SK-N-SH (cell line): ENCODE measurements around the gene SUPT4H1. TPM values are rescaled to one million over a fixed set of nuclear protein-coding genes. Genes with fewer than 3 reads are reported as not detected.
A peak's percentile ranks its signal among the peaks of the same experiment; 100 is the strongest.

Experiments
- CTCF ChIA-PET: fragments of 300-600, 350-600 bp; formaldehyde crosslinking; extraction: SDS; loops from one replicate; lab custom pipeline; 2021; lab: Yijun Ruan, JAX
- POLR2A ChIA-PET: fragments of 350-600 bp; sonication (Branson Sonifier 250); formaldehyde crosslinking; extraction: SDS; loops from one replicate; lab custom pipeline; 2020; ENCODE audit warnings: antibody characterized with exemption, inconsistent platforms; lab: Yijun Ruan, JAX
- DNase-seq: peaks from one replicate; pipeline ENCODE4 v3.0.0; 2012
- H2AFZ ChIP-seq: fragments of 200-600 bp; sonication (generic); 2 replicates; pipeline ENCODE4 v1.8.1; 2016; ENCODE audit warnings: antibody characterized with exemption, mild to moderate bottlenecking, low read depth
- H3F3A ChIP-seq: fragments of 200-600 bp; sonication (generic); replicated peaks from 2 replicates; pipeline ENCODE3; 2016; ENCODE audit warnings: antibody characterized with exemption, mild to moderate bottlenecking; ENCODE audit not compliant: insufficient read depth
- H3K27ac ChIP-seq, 2 experiments: fragments of 200-500 bp in 1 of 2; fragments of 200-600 bp in 1 of 2; sonication (Bioruptor generic) in 1 of 2; sonication (generic), shearing (Covaris generic) in 1 of 2; 2 replicates each; pipeline versions ENCODE4 v1.5.1 to v1.6.1; 2014 to 2016; ENCODE audit warnings: low read depth in 2 of 2, inconsistent platforms in 1 of 2, low read length in 1 of 2, mild to moderate bottlenecking in 1 of 2, mixed read lengths in 1 of 2
- H3K27me3 ChIP-seq: fragments of 200-600 bp; sonication (generic), shearing (Covaris generic); 2 replicates; pipeline ENCODE4 v1.6.1; 2016; ENCODE audit warnings: mixed run types; ENCODE audit not compliant: insufficient read depth
- H3K36me3 ChIP-seq, 2 experiments: fragments of 200-500 bp in 1 of 2; fragments of 200-600 bp in 1 of 2; sonication (Bioruptor generic) in 1 of 2; sonication (generic) in 1 of 2; replicated peaks in 1 of 2; 2 replicates each; pipeline versions ENCODE3 to v1.5.1; 2014 to 2016; ENCODE audit warnings: low read length in 1 of 2, mild to moderate bottlenecking in 1 of 2; ENCODE audit not compliant: insufficient read depth in 2 of 2, control insufficient read depth in 1 of 2
- H3K4me1 ChIP-seq, 2 experiments: fragments of 200-500 bp in 1 of 2; fragments of 200-600 bp in 1 of 2; sonication (Bioruptor generic) in 1 of 2; sonication (generic), shearing (Covaris generic) in 1 of 2; 2 replicates each; pipeline versions ENCODE4 v1.5.1 to v1.6.1; 2014 to 2016; ENCODE audit warnings: low read depth in 1 of 2, low read length in 1 of 2, mixed run types in 1 of 2; ENCODE audit not compliant: insufficient read depth in 2 of 2, control insufficient read depth in 1 of 2
- H3K4me2 ChIP-seq: fragments of 200-600 bp; sonication (generic), shearing (Covaris generic); 2 replicates; pipeline ENCODE4 v1.6.1; 2017; ENCODE audit warnings: mixed run types
- H3K4me3 ChIP-seq, 2 experiments: fragments of 200-500 bp in 1 of 2; fragments of 200-600 bp in 1 of 2; sonication (Bioruptor generic) in 1 of 2; sonication (generic), shearing (Covaris generic) in 1 of 2; 2 replicates each; pipeline versions ENCODE4 v1.5.1 to v1.8.1; 2014 to 2016; ENCODE audit warnings: low read depth in 2 of 2, inconsistent platforms in 1 of 2, low read length in 1 of 2, mild to moderate bottlenecking in 1 of 2, mixed read lengths in 1 of 2, moderate library complexity in 1 of 2
- H3K79me2 ChIP-seq: fragments of 200-600 bp; sonication (generic); 2 replicates; pipeline ENCODE4 v1.8.1; 2017; ENCODE audit warnings: mild to moderate bottlenecking; ENCODE audit not compliant: insufficient read depth
- H3K9ac ChIP-seq: fragments of 200-600 bp; sonication (generic); 2 replicates; pipeline ENCODE4 v1.6.1; 2017; ENCODE audit warnings: mixed run types
- H3K9me2 ChIP-seq: fragments of 200-600 bp; sonication (generic); 2 replicates; pipeline ENCODE4 v1.6.1; 2017; ENCODE audit warnings: mixed run types
- H3K9me3 ChIP-seq: fragments of 200-600 bp; sonication (generic); 2 replicates; pipeline ENCODE4 v1.6.1; 2017; ENCODE audit warnings: mixed run types, mild to moderate bottlenecking, moderate library complexity
- H4K20me1 ChIP-seq: fragments of 200-600 bp; sonication (generic); 2 replicates; pipeline ENCODE4 v1.6.1; 2017; ENCODE audit warnings: mild to moderate bottlenecking, mixed run types; ENCODE audit not compliant: insufficient read depth
- CTCF ChIP-seq: fragments of 200-600 bp; sonication (generic); IDR thresholded peaks from 2 replicates; pipeline ENCODE4 v1.6.1; 2017; ENCODE audit warnings: antibody characterized with exemption, mild to moderate bottlenecking, moderate library complexity
- EP300 ChIP-seq, 2 experiments: IDR thresholded peaks; 2 replicates each; pipeline versions ENCODE4 v1.4.0 to v1.6.1; 2012; ENCODE audit warnings: borderline replicate concordance in 1 of 2, low read depth in 1 of 2, low read length in 1 of 2
- EZH2phosphoT487 ChIP-seq: fragments of 200-600 bp; sonication (generic); IDR thresholded peaks from 2 replicates; pipeline ENCODE4 v1.6.1; 2017; ENCODE audit warnings: low read depth, mixed run types, mild to moderate bottlenecking, antibody characterized with exemption, moderate library complexity, borderline replicate concordance
- FOSL2 ChIP-seq: IDR thresholded peaks from 2 replicates; pipeline ENCODE4 v1.4.0; 2012; ENCODE audit warnings: low read depth, mild to moderate bottlenecking, moderate library complexity, borderline replicate concordance
- FOXM1 ChIP-seq: IDR thresholded peaks from 2 replicates; pipeline ENCODE4 v1.4.0; 2012; ENCODE audit warnings: low read depth, mild to moderate bottlenecking
- GATA2 ChIP-seq: sonication (generic); formaldehyde crosslinking; IDR thresholded peaks from 2 replicates; pipeline ENCODE4 v1.5.0; 2020; ENCODE audit warnings: mild to moderate bottlenecking, missing genetic modification reagents
- REST ChIP-seq: IDR thresholded peaks from 2 replicates; pipeline ENCODE4 v1.6.1; 2012; ENCODE audit warnings: mild to moderate bottlenecking, low read depth, low read length, moderate library complexity
- SIN3A ChIP-seq: IDR thresholded peaks from 2 replicates; pipeline ENCODE4 v1.6.1; 2012; ENCODE audit warnings: low read depth, mild to moderate bottlenecking, low read length, moderate library complexity, borderline replicate concordance
- TEAD4 ChIP-seq: IDR thresholded peaks from 2 replicates; pipeline ENCODE4 v1.4.0; 2012; ENCODE audit warnings: mild to moderate bottlenecking, borderline replicate concordance; ENCODE audit not compliant: insufficient read depth
- YY1 ChIP-seq: IDR thresholded peaks from 2 replicates; pipeline ENCODE4 v1.4.0; 2012; ENCODE audit warnings: low read depth, mild to moderate bottlenecking
- ZBTB33 ChIP-seq: IDR thresholded peaks from 2 replicates; pipeline ENCODE4 v1.4.0; 2012; ENCODE audit warnings: low read depth, borderline replicate concordance
- WGBS: methylation state at CpG from one replicate; pipeline ENCODE4 v1.1.6; 2017; ENCODE audit warnings: low lambda C conversion rate; 5-methylcytosine and 5-hydroxymethylcytosine counted together
- polyA plus RNA-seq, 3 experiments: library from polyadenylated mRNA; depleted of rRNA; stranded (reverse); fragments of >200 nt; gene quantifications; 2 replicates each; pipeline ENCODE4 v1.2.3, GENCODE V29; 2012
- TF ChIP-seq, protein P1 (sequence below): IDR thresholded peaks from 2 replicates; pipeline ENCODE4 v1.4.0; 2012; ENCODE audit warnings: low read depth, borderline replicate concordance

The SUPT4H1 gene
- polyA plus RNA-seq, 1 of the 3 experiments (the other 2 are of a cell fraction): 165 TPM

DNA sequence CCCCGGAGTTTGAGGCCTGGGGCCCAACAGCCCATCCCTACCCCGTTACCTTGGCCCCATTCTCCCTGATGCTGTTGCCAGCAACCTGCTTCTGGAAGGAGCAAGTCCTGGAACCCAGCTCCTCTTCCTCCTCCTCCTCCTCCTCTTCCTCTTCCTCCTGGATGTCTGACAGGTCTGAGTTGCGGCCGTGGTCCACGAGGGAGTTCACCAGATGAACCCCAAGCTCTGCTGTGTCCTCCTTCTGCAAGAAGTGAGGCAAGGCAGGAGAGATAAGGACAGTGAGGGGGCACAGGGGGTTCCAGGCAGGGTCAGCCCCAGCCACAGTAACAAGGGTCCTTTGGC is 42.1 kb downstream of the SUPT4H1 start:
- CTCF ChIA-PET: interaction anchor here (2.2 to 3.0 kb wide), 3 partner anchors 8 to 138 kb away, joined by 9 to 16 read pairs (median 15); partner anchors contain the start of gene RNF43
- Histone ChIP-seq H3K9me3 (no peaks in the 10 kb centered on the region), H3F3A (no peaks in the 10 kb centered on the region), H3K36me3 (no peaks in the 10 kb centered on the region), H3K79me2 (no peaks in the 10 kb centered on the region), H3K9ac (no peak overlapping the region), H3K27ac (no peak overlapping the region), H2AFZ (no peak overlapping the region), H4K20me1 (no peaks in the 10 kb centered on the region), H3K9me2 (no peaks in the 10 kb centered on the region), H3K4me1 (no peaks in the 10 kb centered on the region), H3K4me2 (no peak overlapping the region), H3K4me3 (no peak overlapping the region), H3K27me3 (no peaks in the 10 kb centered on the region)
- WGBS: 39% methylated on average over 5 of the region's 5 CpGs
- POLR2A ChIA-PET: no interaction called here
- peak; percentile 27 for DNase-seq
- TF ChIP-seq FOXM1 (no peak), CTCF (no peak), YY1 (no peak), EZH2phosphoT487 (no peak)

- no peak overlapping the region for H3K4me3 ChIP-seq
- WGBS: 62% methylated on average over 21 of the region's 21 CpGs
- H3K9me3 ChIP-seq: no peaks in the 10 kb centered on the region
- no peaks in the 10 kb centered on the region for H3K27me3 ChIP-seq
- H3K27ac ChIP-seq: no peak overlapping the region
- H2AFZ ChIP-seq: no peak overlapping the region
- no peaks in the 10 kb centered on the region for H3K36me3 ChIP-seq
- no peaks in the 10 kb centered on the region for H3K79me2 ChIP-seq
- DNase-seq: peak; percentile 31
- H3K9ac ChIP-seq: no peak overlapping the region
- no peak overlapping the region for H3K4me2 ChIP-seq
- no peaks in the 10 kb centered on the region for H3F3A ChIP-seq
- CTCF ChIA-PET: interaction anchor here (1.0 to 3.0 kb wide), 7 partner anchors 9 to 138 kb away, joined by 3 to 16 read pairs (median 6); partner anchors contain the start of gene RNF43
- no peaks in the 10 kb centered on the region for H4K20me1 ChIP-seq
- POLR2A ChIA-PET: interaction anchor here (0.6 to 0.7 kb wide), 2 partner anchors 8 to 64 kb away, joined by 3 read pairs; no protein-coding TSS in a partner anchor
- H3K4me1 ChIP-seq: no peaks in the 10 kb centered on the region
- no peaks in the 10 kb centered on the region for H3K9me2 ChIP-seq
- no peak for TF ChIP-seq SIN3A
- no peak for TF ChIP-seq GATA2 (CRISPR knock-in tag)
- TF ChIP-seq, protein P1, sequence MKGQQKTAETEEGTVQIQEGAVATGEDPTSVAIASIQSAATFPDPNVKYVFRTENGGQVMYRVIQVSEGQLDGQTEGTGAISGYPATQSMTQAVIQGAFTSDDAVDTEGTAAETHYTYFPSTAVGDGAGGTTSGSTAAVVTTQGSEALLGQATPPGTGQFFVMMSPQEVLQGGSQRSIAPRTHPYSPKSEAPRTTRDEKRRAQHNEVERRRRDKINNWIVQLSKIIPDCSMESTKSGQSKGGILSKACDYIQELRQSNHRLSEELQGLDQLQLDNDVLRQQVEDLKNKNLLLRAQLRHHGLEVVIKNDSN: no peak
- no peak for TF ChIP-seq TEAD4
- no peak for TF ChIP-seq EP300 (IDR thresholded peaks at IDR 0.05; ENCODE audit: borderline replicate concordance in 1 of 2, low read depth in 1 of 2, low read length in 1 of 2)
- no peak for TF ChIP-seq CTCF
- no peak for TF ChIP-seq ZBTB33
- no peak for TF ChIP-seq FOSL2
- TF ChIP-seq REST: no peak
- no peak for TF ChIP-seq EZH2phosphoT487
These were observed 42.8 kb downstream of the SUPT4H1 start for GRCh38 chr17:58308985-58309917.
